ENCODE results near the gene TAAR1.
"Not testable (repeated sequence)": the region's sequence is repeated elsewhere in the genome, so short reads cannot be mapped to it uniquely, and the experiment has no call there.

TAAR1 gene

GRCh38 chr6:132651062-132651461 is 7.9 kb downstream of the TAAR1 start:
- no peak for DNase-seq

- no peak for DNase-seq
These were observed 8.6 kb downstream of the TAAR1 start for GRCh38 chr6:132650429-132650828.

GRCh38 chr6:132648828-132649227 is 10.2 kb downstream of the TAAR1 start:
- no peak for DNase-seq

- DNase-seq: no peak
These were observed 10.6 kb downstream of the TAAR1 start for GRCh38 chr6:132648356-132648755.

GRCh38 chr6:132643547-132643946 is 15.4 kb downstream of the TAAR1 start:
- DNase-seq: no peak

GRCh38 chr6:132637135-132637534 is 21.8 kb downstream of the TAAR1 start:
- DNase-seq: not testable (repeated sequence)

GRCh38 chr6:132635906-132636305 is 23.1 kb downstream of the TAAR1 start:
- DNase-seq: not testable (repeated sequence)

GRCh38 chr6:132635288-132635687 is 23.7 kb downstream of the TAAR1 start:
- DNase-seq: not testable (repeated sequence)

GRCh38 chr6:132634796-132635195 is 24.2 kb downstream of the TAAR1 start:
- DNase-seq: no peak

GRCh38 chr6:132633362-132633761 is 25.6 kb downstream of the TAAR1 start:
- DNase-seq: no peak

GRCh38 chr6:132624175-132624574 is 34.8 kb downstream of the TAAR1 start, which contains the start of gene TAAR2:
TSS of gene TAAR2 (minus strand) at chr6:132624275. CDS start at chr6:132624275, 0 bp downstream.
- DNase-seq: no peak

GRCh38 chr6:132623106-132623845 is 35.7 kb downstream of the TAAR1 start:
- no peak for DNase-seq

- DNase-seq: no peak
These were observed 42.3 kb downstream of the TAAR1 start for GRCh38 chr6:132616677-132617076.

GRCh38 chr6:132614554-132614953 is 44.4 kb downstream of the TAAR1 start:
- no peak for DNase-seq

GRCh38 chr6:132612449-132613108 is 46.4 kb downstream of the TAAR1 start:
- no peak for DNase-seq

- DNase-seq: no peak
These were observed 47.4 kb downstream of the TAAR1 start for GRCh38 chr6:132611616-132612015.

- DNase-seq: no peak
These were observed 51.3 kb downstream of the TAAR1 start for GRCh38 chr6:132607544-132608233.

GRCh38 chr6:132604635-132605152 is 54.3 kb downstream of the TAAR1 start:
- DNase-seq: no peak

GRCh38 chr6:132600900-132601299 is 58.1 kb downstream of the TAAR1 start:
- not testable (repeated sequence) for DNase-seq

GRCh38 chr6:132598473-132598872 is 60.5 kb downstream of the TAAR1 start:
- DNase-seq: no peak

- no peak for DNase-seq
These were observed 62.8 kb downstream of the TAAR1 start for GRCh38 chr6:132596201-132596600.

Data from NCI-H187 treated with DMSO at 0.1 percent for 48 hours (cell line).